ENCODE measurements around the gene SLC25A21.
"Not testable (repeated sequence)": the region's sequence is repeated elsewhere in the genome, so short reads cannot be mapped to it uniquely, and the experiment has no call there.

Gene SLC25A21

GRCh38 chr14:37088356-37089215 is 83.8 kb downstream of the SLC25A21 start:
- no peak for DNase-seq (ENCODE audit: low read depth in 2 of 2)

GRCh38 chr14:37087520-37087919 is 84.9 kb downstream of the SLC25A21 start:
- DNase-seq (ENCODE audit: low read depth in 2 of 2) = no peak

GRCh38 chr14:37083599-37083998 is 88.8 kb downstream of the SLC25A21 start:
- DNase-seq (ENCODE audit: low read depth in 2 of 2) = no peak

- no peak for DNase-seq (ENCODE audit: low read depth in 2 of 2)
Observed at GRCh38 chr14:37082449-37082848, 90.0 kb downstream of the SLC25A21 start.

- no peak for DNase-seq (ENCODE audit: low read depth in 2 of 2)
Observed at GRCh38 chr14:37081856-37082255, 90.5 kb downstream of the SLC25A21 start.

GRCh38 chr14:37081218-37081617 is 91.2 kb downstream of the SLC25A21 start:
- DNase-seq (ENCODE audit: low read depth in 2 of 2) = no peak

GRCh38 chr14:37078131-37078530 is 94.3 kb downstream of the SLC25A21 start:
- no peak for DNase-seq (ENCODE audit: low read depth in 2 of 2)

- not testable (repeated sequence) for DNase-seq (ENCODE audit: low read depth in 2 of 2)
Observed at GRCh38 chr14:37074320-37074719, 98.1 kb downstream of the SLC25A21 start.

GRCh38 chr14:37063467-37064240 is 108.8 kb downstream of the SLC25A21 start:
- no peak for DNase-seq (ENCODE audit: low read depth in 2 of 2)

- DNase-seq (ENCODE audit: low read depth in 2 of 2) = no peak
Observed at GRCh38 chr14:37062191-37062803, 110.1 kb downstream of the SLC25A21 start.

GRCh38 chr14:37061697-37062096 is 110.7 kb downstream of the SLC25A21 start:
- no peak for DNase-seq (ENCODE audit: low read depth in 2 of 2)

GRCh38 chr14:37060496-37061260 is 111.7 kb downstream of the SLC25A21 start:
- no peak for DNase-seq (ENCODE audit: low read depth in 2 of 2)

GRCh38 chr14:37057776-37058175 is 114.6 kb downstream of the SLC25A21 start:
- DNase-seq (ENCODE audit: low read depth in 2 of 2) = no peak

- no peak for DNase-seq (ENCODE audit: low read depth in 2 of 2)
Observed at GRCh38 chr14:37056473-37056872, 115.9 kb downstream of the SLC25A21 start.

GRCh38 chr14:37054869-37055268 is 117.5 kb downstream of the SLC25A21 start:
- DNase-seq (ENCODE audit: low read depth in 2 of 2) = no peak

GRCh38 chr14:37054144-37054543 is 118.3 kb downstream of the SLC25A21 start:
- DNase-seq (ENCODE audit: low read depth in 2 of 2) = no peak

- no peak for DNase-seq (ENCODE audit: low read depth in 2 of 2)
Observed at GRCh38 chr14:37051680-37052079, 120.7 kb downstream of the SLC25A21 start.

GRCh38 chr14:37051153-37051552 is 121.3 kb downstream of the SLC25A21 start:
- no peak for DNase-seq (ENCODE audit: low read depth in 2 of 2)

- DNase-seq (ENCODE audit: low read depth in 2 of 2) = no peak
Observed at GRCh38 chr14:37048666-37049071, 123.7 kb downstream of the SLC25A21 start.

GRCh38 chr14:37047996-37048395 is 124.4 kb downstream of the SLC25A21 start:
- DNase-seq (ENCODE audit: low read depth in 2 of 2) = no peak

- no peak for DNase-seq (ENCODE audit: low read depth in 2 of 2)
Observed at GRCh38 chr14:37047226-37047625, 125.2 kb downstream of the SLC25A21 start.

- DNase-seq (ENCODE audit: low read depth in 2 of 2) = no peak
Observed at GRCh38 chr14:37046815-37047214, 125.6 kb downstream of the SLC25A21 start.
